ENCODE results near the gene SERPINH1. TPM values are rescaled to one million over a fixed set of nuclear protein-coding genes. Genes with fewer than 3 reads are reported as not detected.

Gene SERPINH1
- total RNA-seq, 1 experiment from 2014 or later: 241 TPM

- DNase-seq (ENCODE audit: low read depth): peak; percentile 97
Observed at GRCh38 chr11:75554258-75555022, 7.6 kb upstream of the SERPINH1 start.

DNA sequence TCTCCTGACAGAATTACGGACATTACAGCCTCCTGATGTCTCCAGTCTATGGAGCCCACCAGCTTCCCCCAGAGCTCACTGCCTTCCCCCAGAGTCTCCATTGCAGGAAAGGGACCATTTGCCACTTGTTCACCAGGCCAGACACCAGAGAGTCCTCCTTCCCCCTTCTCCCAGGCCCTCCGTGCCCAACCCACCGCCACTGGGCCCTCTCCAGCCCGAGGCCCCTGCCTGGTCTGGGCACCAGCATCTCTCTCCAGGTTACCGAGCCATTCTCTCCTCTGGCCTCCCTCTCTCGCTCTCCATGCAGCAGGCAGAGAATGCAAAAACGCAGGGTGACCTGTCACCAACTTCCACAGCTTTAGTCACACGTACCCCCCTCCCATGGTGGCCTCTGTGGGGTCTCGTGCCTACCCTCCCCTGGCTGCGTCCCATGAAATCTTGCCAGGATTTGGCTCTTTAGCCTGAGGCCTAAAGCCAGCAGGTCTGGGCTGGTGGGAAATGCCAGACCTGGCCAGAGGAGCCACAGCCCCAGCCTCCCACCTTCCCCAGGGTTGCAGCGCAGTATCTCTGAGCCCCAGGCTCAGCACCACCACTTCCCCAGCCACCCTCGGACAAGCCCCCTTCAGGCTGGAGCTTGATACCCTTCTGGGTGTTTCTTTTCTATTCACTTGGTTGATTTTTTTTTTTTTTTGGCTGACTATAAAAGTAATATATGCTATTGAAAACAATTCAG is 6.8 kb upstream of the SERPINH1 start:
- no peak for DNase-seq (ENCODE audit: low read depth)

DNA sequence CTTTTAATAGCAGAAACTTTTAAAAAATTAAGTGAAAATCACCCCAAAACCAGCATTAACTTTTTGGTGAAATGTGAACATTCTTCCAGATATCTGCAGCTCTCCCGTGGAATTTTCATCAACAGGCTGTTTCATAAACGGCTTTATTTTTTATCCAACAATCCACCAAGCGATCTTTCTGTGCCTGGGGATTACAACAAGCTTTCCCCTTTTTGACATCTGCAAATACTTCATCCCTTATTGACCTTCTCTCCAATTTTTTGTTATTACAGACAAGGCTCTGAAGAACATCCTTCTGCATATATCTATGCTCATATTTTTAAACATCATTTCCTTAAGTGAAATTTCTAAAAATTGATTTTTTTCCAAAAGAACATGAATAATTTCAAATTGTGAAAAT is 5.8 kb upstream of the SERPINH1 start:
- DNase-seq (ENCODE audit: low read depth): no peak

DNA sequence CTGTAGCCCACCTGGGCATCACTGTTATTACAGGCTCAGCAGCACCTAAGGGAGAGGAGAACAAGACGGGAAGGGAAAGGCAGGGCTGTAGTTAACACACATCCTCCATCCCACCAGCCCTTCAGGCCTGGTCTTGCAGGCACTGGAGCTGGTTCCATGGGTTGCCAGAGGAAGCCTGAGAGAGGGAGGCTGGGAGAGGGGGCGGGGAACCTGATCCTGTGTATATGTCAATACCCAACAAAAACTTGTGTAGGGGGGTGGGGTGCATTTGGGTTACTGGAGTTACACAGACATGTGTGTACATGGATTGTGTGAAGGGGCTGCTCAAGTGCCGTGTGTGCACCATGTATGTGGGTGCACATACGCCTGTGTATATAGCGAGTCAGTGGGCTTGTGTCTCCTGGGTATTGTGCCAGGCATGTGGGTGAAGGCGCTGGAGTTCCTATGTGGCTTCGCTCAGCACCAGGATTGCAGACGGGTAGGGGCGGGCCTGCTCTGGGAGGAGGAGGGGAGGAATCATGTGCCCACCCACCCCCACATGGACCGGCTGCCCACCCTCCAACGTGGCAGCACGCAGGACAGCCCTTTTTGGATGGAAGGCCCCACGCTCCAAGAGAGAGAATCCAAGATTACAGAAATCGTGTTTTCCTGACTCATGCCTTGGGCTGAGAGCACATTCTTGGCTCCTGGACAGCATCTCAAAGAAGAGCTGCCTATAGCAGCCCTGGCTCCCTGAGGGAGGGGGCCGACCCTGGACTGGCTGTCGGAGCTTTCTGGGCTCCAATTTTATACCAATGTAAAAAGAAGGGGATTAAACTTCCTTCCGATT is 4.2 kb upstream of the SERPINH1 start:
- peak; percentile 73 for DNase-seq (ENCODE audit: low read depth)

- DNase-seq (ENCODE audit: low read depth): peak; percentile 52
Observed at GRCh38 chr11:75558939-75559843, 2.9 kb upstream of the SERPINH1 start.

- no peak for DNase-seq (ENCODE audit: low read depth)
Observed at GRCh38 chr11:75560644-75561043, 1.4 kb upstream of the SERPINH1 start.

GRCh38 chr11:75561426-75562047 is 516 bp upstream of the SERPINH1 start:
- DNase-seq (ENCODE audit: low read depth): no peak

GRCh38 chr11:75562836-75563484 is 907 bp downstream of the SERPINH1 start:
- DNase-seq (ENCODE audit: low read depth): peak; percentile 90

DNA sequence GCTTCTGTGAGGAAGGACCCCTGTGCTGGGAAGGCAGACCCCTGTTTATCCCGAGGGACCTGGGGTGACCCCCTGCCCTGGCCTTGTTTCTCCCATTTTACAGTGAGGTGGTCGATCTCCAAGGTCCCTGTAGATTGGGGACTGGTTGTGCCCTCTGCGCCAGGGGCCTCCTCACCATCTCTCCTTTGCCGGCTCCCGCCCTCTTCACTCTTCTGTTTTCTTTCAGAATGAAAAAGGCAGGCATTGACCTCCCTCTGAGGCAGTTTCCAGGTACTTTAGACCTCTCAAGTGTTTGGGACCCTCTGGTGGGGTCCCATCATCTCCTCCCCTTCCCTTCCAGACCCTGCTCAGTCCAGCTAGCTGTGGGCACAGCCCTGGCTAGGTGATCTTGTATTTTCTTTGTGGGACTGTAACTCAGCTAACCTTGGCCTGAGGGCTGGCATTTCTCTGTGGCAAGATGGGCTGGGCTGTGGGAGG is 1.5 kb downstream of the SERPINH1 start:
- no peak for DNase-seq (ENCODE audit: low read depth)

GRCh38 chr11:75563978-75564552 is 2.0 kb downstream of the SERPINH1 start:
- peak; percentile 86 for DNase-seq (ENCODE audit: low read depth)

DNA sequence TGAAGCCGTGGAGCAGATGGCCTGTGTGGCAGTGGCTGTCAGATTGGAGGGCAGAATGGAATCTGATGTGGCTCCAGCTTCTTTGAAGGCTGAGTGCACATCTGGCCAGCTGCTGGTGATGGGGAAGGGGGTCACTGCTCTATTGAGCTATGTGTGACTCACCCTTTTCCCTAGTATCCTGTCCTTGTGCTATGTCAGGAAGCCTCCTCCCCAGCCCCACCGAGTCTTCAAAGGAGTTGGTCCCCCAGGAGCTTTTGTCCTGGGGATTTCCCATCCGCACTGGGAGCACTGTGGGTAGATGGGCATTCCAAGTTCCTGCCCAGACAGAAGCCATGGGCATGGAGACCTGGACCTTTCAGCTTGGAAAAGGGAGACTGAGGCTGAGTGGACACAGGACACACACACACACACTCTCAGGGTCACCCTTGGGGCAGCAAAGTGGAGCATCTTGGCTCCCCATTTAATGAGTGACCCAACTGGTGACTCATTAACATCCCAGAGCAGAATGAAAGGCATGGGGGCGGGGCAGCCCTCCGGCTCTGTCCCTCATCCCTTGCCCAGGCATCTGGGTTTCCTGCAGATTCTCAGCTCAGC is 3.3 kb downstream of the SERPINH1 start:
- peak; percentile 77 for DNase-seq (ENCODE audit: low read depth)

DNA sequence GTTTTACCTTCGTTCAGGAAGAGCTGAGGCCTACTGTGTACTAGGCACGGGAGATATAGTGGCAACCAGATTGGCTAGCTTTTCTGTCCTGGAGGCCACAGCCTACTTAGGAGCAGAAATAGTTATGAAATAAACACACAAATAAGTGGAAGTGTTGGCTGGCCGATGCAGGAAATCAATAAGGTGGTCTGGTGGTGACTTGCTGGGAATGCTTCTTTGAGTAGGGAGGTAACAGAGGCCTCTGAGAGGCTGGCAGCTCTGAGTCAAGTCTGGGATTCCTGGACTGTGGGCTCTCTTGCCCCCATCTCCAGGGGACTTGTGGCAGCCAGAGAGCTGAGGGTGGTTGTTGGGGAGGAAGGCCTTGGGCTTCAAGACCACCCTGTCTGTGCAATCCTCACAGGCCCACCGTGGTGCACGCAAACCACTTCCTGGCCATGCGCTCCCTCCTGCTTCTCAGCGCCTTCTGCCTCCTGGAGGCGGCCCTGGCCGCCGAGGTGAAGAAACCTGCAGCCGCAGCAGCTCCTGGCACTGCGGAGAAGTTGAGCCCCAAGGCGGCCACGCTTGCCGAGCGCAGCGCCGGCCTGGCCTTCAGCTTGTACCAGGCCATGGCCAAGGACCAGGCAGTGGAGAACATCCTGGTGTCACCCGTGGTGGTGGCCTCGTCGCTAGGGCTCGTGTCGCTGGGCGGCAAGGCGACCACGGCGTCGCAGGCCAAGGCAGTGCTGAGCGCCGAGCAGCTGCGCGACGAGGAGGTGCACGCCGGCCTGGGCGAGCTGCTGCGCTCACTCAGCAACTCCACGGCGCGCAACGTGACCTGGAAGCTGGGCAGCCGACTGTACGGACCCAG is 4.1 kb downstream of the SERPINH1 start:
- DNase-seq (ENCODE audit: low read depth): no peak

- DNase-seq (ENCODE audit: low read depth): no peak
Observed at GRCh38 chr11:75566763-75567279, 4.8 kb downstream of the SERPINH1 start.

DNA sequence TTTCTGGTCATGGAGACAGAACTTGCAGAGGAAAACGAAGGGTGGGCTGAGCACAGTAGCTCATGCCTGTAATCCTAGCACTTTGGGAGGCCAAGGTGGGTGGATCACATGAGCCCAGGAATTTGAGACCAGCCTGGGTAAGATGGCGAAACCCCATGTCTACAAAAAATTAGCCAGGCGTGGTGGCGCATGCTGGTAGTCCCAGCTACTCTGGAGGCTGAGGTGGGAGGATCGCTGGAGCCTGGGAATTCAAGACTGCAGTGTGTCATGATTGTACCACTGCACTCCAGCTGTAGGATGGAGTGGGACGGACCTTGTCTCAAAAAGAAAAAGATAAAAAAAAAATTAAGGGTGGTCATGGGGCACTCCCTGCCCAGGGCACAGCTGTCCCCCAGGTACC is 5.9 kb downstream of the SERPINH1 start:
- no peak for DNase-seq (ENCODE audit: low read depth)

DNA sequence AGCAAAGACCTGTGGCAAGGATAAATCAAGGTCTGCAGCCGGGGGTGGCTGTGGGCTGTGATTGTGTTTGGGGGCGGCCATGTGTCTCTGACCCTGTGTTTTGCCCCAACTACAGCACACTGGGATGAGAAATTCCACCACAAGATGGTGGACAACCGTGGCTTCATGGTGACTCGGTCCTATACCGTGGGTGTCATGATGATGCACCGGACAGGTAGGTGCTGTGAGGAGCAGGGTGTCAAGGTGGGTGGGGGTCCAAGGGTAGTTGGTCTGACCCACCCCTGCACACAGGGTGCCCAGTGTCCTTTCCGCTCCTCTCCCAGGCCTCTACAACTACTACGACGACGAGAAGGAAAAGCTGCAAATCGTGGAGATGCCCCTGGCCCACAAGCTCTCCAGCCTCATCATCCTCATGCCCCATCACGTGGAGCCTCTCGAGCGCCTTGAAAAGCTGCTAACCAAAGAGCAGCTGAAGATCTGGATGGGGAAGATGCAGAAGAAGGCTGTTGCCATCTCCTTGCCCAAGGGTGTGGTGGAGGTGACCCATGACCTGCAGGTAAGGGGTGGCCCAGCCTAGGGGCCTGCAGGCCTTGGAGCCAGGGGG is 6.7 kb downstream of the SERPINH1 start:
- DNase-seq (ENCODE audit: low read depth): no peak

DNA sequence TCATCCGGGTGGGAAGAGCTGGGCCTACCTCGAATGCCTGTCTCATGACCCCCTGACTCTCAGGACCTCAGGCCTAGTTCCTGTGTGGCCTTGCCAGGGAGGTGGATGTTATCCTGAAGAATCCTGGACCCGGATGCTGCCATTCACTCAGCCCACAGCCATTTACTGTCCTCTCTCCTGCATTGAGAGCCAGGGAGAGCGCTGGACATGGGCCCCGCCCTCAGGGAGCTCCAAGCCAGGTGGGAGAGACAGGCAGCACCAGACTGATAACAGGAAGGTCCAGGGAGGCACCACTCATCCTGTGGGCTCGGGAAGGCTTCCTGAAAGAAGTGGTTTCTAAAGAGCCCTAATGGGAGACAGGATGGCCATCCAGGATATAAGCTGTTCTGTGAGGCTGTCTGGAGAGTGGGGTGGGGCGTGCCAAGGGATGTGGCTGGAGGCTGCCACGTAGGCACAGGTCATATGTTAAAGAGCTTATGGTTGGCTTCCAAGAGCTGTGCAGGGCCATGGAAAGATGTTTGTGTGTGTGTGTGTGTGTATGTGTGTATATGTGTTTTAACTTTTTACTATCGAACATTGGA is 8.6 kb downstream of the SERPINH1 start:
- no peak for DNase-seq (ENCODE audit: low read depth)

GRCh38 chr11:75571625-75572024 is 9.6 kb downstream of the SERPINH1 start:
- DNase-seq (ENCODE audit: low read depth): no peak
